ENCODE results near the gene DUOXA1.

DUOXA1 gene

GRCh38 chr15:45130291-45131000 is 767 bp upstream of the DUOXA1 start:
- DNase-seq: no peak

- DNase-seq: no peak
Measured at GRCh38 chr15:45128971-45129639, 574 bp downstream of the DUOXA1 start.

- peak; percentile 25 for DNase-seq
Measured at GRCh38 chr15:45126535-45127158, 3.0 kb downstream of the DUOXA1 start.

GRCh38 chr15:45123397-45123796 is 6.3 kb downstream of the DUOXA1 start:
- DNase-seq: no peak

GRCh38 chr15:45122719-45123118 is 7.0 kb downstream of the DUOXA1 start:
- DNase-seq: no peak

- peak; percentile 84 for DNase-seq
Measured at GRCh38 chr15:45121706-45122417, 7.8 kb downstream of the DUOXA1 start.

GRCh38 chr15:45121020-45121419 is 8.7 kb downstream of the DUOXA1 start:
- DNase-seq: no peak

- DNase-seq: no peak
Measured at GRCh38 chr15:45120081-45120972, 9.4 kb downstream of the DUOXA1 start.

GRCh38 chr15:45118996-45119395 is 10.7 kb downstream of the DUOXA1 start:
- no peak for DNase-seq

- DNase-seq: peak; percentile 89
Measured at GRCh38 chr15:45118131-45118588, 11.5 kb downstream of the DUOXA1 start.

GRCh38 chr15:45117308-45118130 is 12.2 kb downstream of the DUOXA1 start:
- no peak for DNase-seq

GRCh38 chr15:45116482-45117307 is 13.0 kb downstream of the DUOXA1 start:
- no peak for DNase-seq

GRCh38 chr15:45116006-45116481 is 13.6 kb downstream of the DUOXA1 start:
- no peak for DNase-seq

- no peak for DNase-seq
Measured at GRCh38 chr15:45115312-45115820, 14.3 kb downstream of the DUOXA1 start.

- no peak for DNase-seq
Measured at GRCh38 chr15:45114751-45115085, 15.0 kb downstream of the DUOXA1 start.

- no peak for DNase-seq
Measured at GRCh38 chr15:45114076-45114750, 15.5 kb downstream of the DUOXA1 start, which contains the start of the genes DUOX2 and DUOXA2. TSS of gene DUOX2 (minus strand) at chr15:45114172. CDS start at chr15:45113411, 761 bp downstream. TSS of gene DUOXA2 (plus strand) at chr15:45114326. CDS start at chr15:45114606, 280 bp downstream.

- no peak for DNase-seq
Measured at GRCh38 chr15:45113380-45113990, 16.2 kb downstream of the DUOXA1 start.

GRCh38 chr15:45112591-45113379 is 16.9 kb downstream of the DUOXA1 start:
- DNase-seq: no peak

All from kidney glomerular epithelial cell (primary cell).